ENCODE data around the gene OPCML. TPM values are rescaled to one million over a fixed set of nuclear protein-coding genes. Genes with fewer than 3 reads are reported as not detected.

The OPCML gene
- total and polyA plus RNA-seq, 2 of the 13 experiments (the other 11 are each of a cell fraction or from before 2014, with no cell fraction given), result not detected

DNA sequence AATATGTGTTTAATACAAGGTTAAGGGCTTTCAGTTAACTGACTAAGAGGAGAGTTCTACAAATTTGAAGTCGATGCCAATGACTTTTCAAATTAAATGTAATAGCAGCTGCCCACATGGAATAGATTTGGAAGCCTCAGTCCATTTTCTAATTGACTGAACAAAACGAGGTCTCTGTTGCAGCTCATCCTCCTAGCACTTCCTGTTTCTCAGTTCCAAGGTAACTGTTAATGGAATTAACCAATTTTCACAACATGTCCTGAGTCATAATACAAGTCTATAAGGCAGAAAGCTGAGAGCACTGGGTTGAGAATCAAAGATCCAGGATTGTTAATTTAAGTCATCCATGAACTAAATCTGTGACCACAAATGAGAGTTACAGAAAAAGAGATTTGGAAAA is 177.2 kb downstream of the OPCML start:
- no peak for DNase-seq (ENCODE audit: low spot score)
- in situ Hi-C loops (cut with HindIII; ENCODE audit: extremely low pct_ligation_motif_present, low pct_unique_long_range_greater_than_20kb) (no loop called here), intact Hi-C loops (cut with micrococcal nuclease; ENCODE audit: unreplicated experiment) (no loop called here)
- Histone ChIP-seq H3K9ac (ENCODE audit: insufficient read depth, low read depth, low read length) (no peak overlapping the region), H3K79me2 (ENCODE audit: insufficient read depth, low read length) (no peaks in the 10 kb centered on the region), H3K4me1 (ENCODE audit: insufficient read depth, low read length) (no peaks in the 10 kb centered on the region), H3K27me3 (ENCODE audit: control insufficient read depth in 1 of 2, insufficient read depth in 2 of 2, low read length in 2 of 2) (no peaks in the 10 kb centered on the region), H3K27ac (ENCODE audit: extremely low read length, insufficient read depth, low read length) (no peak overlapping the region), H3K36me3 (replicated peaks in 1 of 2; ENCODE audit: control insufficient read depth in 1 of 2, insufficient read depth in 2 of 2, low read length in 2 of 2) (no peaks in the 10 kb centered on the region), H3K9me3 (ENCODE audit: low read length) (peaks cover 7% of the 10 kb centered on the region), H4K20me1 (ENCODE audit: insufficient read depth, low read length) (no peaks in the 10 kb centered on the region), H3K4me2 (ENCODE audit: low read depth, low read length) (no peak overlapping the region), H2AFZ (ENCODE audit: low read length) (no peak overlapping the region), H3K4me3 (replicated peaks in 1 of 3; ENCODE audit: insufficient read depth in 1 of 3, low read depth in 2 of 3, low read length in 3 of 3) (no peak overlapping the region)
- BruUV-seq (replicated peaks), result no TSS peak
- ChIA-PET POLR2A (no interaction called here), CTCF (ENCODE audit: low intra/inter-chr PET ratio, low total read pairs) (no interaction called here)
- no peak for ATAC-seq
- 4% methylated on average over 2 of the region's 2 CpGs for WGBS (ENCODE audit: low lambda C conversion rate)
- TF ChIP-seq ZNF333 (CRISPR knock-in tag; IDR thresholded peaks at IDR 0.05; ENCODE audit: borderline replicate concordance) (no peak), ZSCAN12 (CRISPR knock-in tag; IDR thresholded peaks at IDR 0.05) (no peak), EZH2 (conservative IDR thresholded peaks at IDR 0.05; ENCODE audit: low read depth, low read length) (no peak), NFATC3 (CRISPR knock-in tag; IDR thresholded peaks at IDR 0.05) (no peak), NCOA1 (CRISPR knock-in tag; IDR thresholded peaks at IDR 0.05) (no peak), CEBPB (IDR thresholded peaks at IDR 0.05; ENCODE audit: borderline replicate concordance, low read depth, low read length) (no peak), HNRNPK (IDR thresholded peaks at IDR 0.05; ENCODE audit: low read depth, low read length, poor library complexity, severe bottlenecking) (no peak), DMAP1 (CRISPR knock-in tag; IDR thresholded peaks at IDR 0.05) (no peak), KDM3A (CRISPR knock-in tag; IDR thresholded peaks at IDR 0.05; ENCODE audit: low read depth) (no peak), ISL2 (CRISPR knock-in tag; IDR thresholded peaks at IDR 0.05) (no peak), NR1H2 (CRISPR knock-in tag; IDR thresholded peaks at IDR 0.05; ENCODE audit: borderline replicate concordance, low read depth) (no peak)
- TF ChIP-seq, protein P1, sequence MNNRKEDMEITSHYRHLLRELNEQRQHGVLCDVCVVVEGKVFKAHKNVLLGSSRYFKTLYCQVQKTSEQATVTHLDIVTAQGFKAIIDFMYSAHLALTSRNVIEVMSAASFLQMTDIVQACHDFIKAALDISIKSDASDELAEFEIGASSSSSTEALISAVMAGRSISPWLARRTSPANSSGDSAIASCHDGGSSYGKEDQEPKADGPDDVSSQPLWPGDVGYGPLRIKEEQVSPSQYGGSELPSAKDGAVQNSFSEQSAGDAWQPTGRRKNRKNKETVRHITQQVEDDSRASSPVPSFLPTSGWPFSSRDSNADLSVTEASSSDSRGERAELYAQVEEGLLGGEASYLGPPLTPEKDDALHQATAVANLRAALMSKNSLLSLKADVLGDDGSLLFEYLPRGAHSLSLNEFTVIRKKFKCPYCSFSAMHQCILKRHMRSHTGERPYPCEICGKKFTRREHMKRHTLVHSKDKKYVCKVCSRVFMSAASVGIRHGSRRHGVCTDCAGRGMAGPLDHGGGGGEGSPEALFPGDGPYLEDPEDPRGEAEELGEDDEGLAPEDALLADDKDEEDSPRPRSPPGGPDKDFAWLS (CRISPR knock-in tag; IDR thresholded peaks at IDR 0.05; ENCODE audit: borderline replicate concordance), result no peak
- no peak for FAIRE-seq

Data from HepG2 (cell line).